ENCODE results near the gene DOK5.

The DOK5 gene

GRCh38 chr20:54650052-54650719, 174.8 kb downstream of the DOK5 start:
- no peak for DNase-seq

- no peak for DNase-seq
These were observed 175.9 kb downstream of the DOK5 start for GRCh38 chr20:54651252-54651651.

GRCh38 chr20:54654450-54654849, 179.1 kb downstream of the DOK5 start:
- DNase-seq: no peak

- no peak for DNase-seq
These were observed 182.0 kb downstream of the DOK5 start for GRCh38 chr20:54657268-54657826.

GRCh38 chr20:54658525-54658924, 183.1 kb downstream of the DOK5 start:
- no peak for DNase-seq

DNA sequence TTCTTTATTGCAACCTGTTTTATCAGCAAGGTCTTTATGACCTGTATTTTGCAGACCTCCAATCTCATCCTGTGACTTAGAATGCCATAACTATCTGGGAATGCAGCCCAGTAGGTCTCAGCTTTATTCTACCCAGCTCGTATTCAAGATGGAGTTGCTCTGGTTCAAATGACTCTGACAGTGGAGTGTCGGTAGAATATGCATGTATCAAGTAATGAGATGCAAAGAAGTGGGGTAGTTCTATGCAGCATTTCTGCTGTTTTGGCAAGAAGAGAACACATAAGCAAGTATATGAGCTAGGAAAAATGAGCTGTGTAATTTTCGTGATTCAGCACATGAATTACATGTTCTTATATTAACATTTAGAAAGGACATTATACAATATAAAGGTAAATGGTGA, 185.9 kb downstream of the DOK5 start:
- no peak for DNase-seq

DNA sequence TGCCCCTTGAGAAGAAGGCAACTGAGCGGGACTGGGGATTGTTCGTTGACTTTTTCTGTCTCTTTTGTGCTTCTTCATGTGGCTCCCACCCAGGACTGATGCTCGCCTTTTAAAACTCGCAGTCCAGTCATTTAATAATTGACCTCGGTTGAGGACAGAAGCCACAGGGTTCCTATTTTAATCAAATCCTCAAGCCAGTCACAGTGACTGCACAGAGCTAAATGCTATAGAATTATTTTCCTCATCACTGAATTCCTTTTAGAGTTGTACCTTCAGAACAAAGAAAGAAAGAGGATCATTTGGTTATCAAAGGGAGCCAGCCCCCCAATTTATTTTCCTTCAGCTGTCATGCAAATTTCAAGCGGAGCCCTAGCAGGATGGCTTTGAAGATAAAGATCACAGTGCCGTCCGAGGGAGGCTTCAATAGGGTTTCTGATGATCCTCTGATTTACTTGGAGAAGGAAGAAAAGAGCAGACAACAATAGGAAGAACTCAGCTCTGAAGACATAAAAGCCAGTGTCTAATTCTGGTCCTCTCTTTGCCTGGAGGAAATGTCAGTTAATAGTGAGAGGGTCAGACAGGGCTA, 186.6 kb downstream of the DOK5 start:
- no peak for DNase-seq

GRCh38 chr20:54665812-54666211, 190.4 kb downstream of the DOK5 start:
- no peak for DNase-seq

GRCh38 chr20:54668271-54669039, 193.1 kb downstream of the DOK5 start:
- DNase-seq: peak; percentile 20 to 49

GRCh38 chr20:54669040-54669363, 193.6 kb downstream of the DOK5 start:
- no peak for DNase-seq

DNA sequence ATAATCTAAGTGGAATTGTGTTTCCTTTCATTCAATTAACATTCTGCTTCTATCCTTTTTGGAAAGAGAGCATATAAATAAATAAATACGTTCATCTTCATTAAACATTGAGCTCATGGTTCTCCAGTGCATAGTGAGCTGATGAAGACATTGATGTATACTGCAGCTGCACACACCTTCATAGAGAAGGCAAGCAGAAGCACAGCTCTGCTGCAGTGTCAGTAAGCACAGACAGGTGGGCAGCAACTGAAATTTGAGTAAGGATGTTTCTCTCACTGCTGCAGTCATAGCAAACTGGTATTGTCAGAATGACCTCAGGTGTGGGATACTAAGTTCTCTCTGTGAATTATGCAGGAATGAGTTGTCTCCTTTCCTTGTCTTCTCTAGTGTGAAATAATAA, 202.9 kb downstream of the DOK5 start:
- DNase-seq: no peak

GRCh38 chr20:54680439-54680838, 205.0 kb downstream of the DOK5 start:
- no peak for DNase-seq

DNA sequence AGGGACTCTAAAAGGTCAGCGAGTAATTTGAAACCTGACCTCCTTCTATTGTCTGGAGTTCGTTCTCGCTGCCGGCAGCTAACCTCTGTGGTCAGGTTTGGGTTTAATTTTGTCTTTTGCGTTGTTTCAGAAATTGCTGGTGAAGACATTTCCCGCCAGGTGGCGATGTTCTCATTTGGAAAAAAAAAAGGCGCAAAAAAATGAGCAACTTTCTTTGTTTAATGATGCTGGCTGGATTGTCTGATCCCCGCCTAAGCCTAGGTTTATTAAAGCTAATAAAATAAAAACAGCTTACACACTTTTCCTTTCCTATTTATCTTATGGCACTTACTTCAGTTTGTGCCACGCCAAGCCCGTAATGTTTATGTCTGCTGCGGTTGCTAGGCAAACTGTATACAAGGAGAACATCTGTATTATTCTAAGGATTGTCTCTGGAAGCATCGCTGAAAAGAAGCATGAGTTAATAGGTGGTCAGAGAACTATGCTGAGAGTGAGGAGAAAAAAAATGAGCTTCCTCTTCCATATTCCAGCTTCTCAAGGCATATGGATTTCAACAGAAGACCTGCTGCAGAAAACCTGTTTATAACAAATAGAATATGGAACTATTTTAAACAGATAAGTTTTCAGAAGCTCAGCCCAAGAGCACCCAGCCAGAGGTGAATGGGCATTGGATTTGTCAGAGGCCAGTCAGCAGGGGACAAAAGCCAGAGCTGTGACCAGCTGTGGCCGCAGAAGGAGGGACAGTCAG, 205.7 kb downstream of the DOK5 start:
- peak; percentile 38 to 45 for DNase-seq

DNA sequence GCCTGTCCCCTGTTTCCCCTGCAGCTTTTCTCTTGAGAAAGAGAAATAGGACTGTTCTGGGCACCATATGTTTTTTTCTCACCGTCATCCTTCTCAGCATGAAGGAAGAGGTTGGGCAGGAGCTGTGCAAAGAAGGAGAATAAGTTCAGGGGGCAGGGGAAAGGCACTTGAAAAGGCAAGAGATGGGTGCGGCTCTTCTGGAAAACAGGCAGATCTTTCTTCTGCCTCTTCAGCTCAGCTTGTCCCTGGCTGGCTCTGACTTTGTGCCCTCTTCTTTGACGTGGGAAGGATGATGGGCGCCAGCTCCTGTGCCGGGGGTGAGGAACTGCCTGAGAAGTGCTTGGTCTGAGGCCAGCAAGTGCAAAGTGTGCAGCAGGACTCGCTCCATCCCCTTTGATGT, 206.5 kb downstream of the DOK5 start:
- DNase-seq: no peak

- DNase-seq: no peak
These were observed 213.1 kb downstream of the DOK5 start for GRCh38 chr20:54688476-54688875.

- no peak for DNase-seq
These were observed 214.9 kb downstream of the DOK5 start for GRCh38 chr20:54690323-54690722.

DNA sequence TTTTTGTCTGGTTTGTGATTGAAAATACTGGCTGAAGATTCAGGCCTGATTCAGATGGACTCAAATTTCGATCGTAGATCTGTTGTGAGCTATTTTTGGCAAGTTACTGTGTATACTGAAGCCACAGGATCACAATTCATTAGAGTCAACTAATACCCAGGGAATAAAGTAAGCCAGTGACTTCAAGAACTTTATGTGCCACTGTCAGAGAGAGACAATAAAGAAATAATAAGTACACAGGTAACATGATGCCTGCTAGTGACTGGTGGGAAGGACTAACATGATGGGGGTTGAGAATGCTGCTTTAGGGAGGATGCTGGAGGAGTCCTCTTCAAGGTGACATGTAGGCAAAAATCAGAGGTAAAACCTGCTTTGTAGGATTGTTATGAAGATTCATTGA, 215.9 kb downstream of the DOK5 start:
- no peak for DNase-seq

DNA sequence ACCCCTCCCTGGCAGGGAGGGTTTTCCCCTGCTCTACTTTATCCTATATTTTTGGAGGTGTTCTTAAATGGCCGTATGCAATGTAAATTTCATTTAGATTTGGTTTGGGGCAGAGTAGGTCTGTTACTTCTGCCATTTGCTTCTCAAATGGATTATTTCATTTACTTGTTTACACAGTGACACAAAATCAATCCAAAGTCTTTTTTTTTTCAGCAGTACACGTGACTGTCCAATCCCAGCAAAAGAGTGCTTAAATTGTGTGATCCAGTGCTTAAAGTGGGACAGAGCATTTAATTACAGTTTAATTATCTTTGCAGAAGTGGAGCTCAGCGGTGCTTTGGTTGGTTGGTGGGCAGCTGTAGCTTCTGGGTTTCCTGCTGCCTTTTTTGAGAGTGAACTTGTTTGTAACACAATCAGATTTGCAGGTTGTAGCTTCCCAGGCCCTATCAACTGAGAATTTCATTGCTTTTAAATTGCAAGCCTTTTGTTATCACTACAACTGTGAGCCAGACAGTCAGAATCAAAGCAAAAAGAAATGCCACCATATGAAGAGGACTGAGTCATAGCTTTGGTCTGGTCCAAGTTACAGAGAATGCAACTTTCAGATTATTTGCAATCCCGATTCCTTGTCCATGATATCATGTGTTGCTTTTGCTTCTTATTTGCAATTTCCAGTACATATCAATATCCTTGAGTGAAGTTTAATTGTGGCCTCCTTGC, 216.9 kb downstream of the DOK5 start:
- no peak for DNase-seq

GRCh38 chr20:54694516-54694915, 219.1 kb downstream of the DOK5 start:
- DNase-seq: no peak

GRCh38 chr20:54698373-54698772, 223.0 kb downstream of the DOK5 start:
- DNase-seq: no peak

Measured in SHP77 (cell line).